Measurements from ENCODE around the gene LATS1. TPM values are rescaled to one million over a fixed set of nuclear protein-coding genes. Genes with fewer than 3 reads are reported as not detected.

Gene LATS1
- total and polyA plus RNA-seq, 9 donors, result 10.7 to 46.0 (median 34.7) TPM

GRCh38 chr6:149734915-149735314 is 17.0 kb upstream of the LATS1 start:
- Histone ChIP-seq H3K27me3 (no peaks in the 10 kb centered on the region), H3K4me1 (ENCODE audit: insufficient read depth) (no peaks in the 10 kb centered on the region), H3K27ac (no peak overlapping the region), H3K36me3 (no peaks in the 10 kb centered on the region), H3K4me3 (no peak overlapping the region), H3K9me3 (no peaks in the 10 kb centered on the region)
- DNase-seq, result no peak
- TF ChIP-seq POLR2A (IDR thresholded peaks at IDR 0.05), result no peak
- TF ChIP-seq, protein P1, sequence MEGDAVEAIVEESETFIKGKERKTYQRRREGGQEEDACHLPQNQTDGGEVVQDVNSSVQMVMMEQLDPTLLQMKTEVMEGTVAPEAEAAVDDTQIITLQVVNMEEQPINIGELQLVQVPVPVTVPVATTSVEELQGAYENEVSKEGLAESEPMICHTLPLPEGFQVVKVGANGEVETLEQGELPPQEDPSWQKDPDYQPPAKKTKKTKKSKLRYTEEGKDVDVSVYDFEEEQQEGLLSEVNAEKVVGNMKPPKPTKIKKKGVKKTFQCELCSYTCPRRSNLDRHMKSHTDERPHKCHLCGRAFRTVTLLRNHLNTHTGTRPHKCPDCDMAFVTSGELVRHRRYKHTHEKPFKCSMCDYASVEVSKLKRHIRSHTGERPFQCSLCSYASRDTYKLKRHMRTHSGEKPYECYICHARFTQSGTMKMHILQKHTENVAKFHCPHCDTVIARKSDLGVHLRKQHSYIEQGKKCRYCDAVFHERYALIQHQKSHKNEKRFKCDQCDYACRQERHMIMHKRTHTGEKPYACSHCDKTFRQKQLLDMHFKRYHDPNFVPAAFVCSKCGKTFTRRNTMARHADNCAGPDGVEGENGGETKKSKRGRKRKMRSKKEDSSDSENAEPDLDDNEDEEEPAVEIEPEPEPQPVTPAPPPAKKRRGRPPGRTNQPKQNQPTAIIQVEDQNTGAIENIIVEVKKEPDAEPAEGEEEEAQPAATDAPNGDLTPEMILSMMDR (IDR thresholded peaks at IDR 0.05), result no peak
- no peak for TF ChIP-seq EP300 (IDR thresholded peaks at IDR 0.05)
- intact Hi-C loops (cut with DNase I), result no loop called here
- 95 to 97% (median 95%) methylated on average over 1 of the region's 1 CpG for WGBS, 3 donors

- no peak overlapping the region for H3K27ac ChIP-seq
- H3K4me1 ChIP-seq (ENCODE audit: insufficient read depth), result no peaks in the 10 kb centered on the region
- no peaks in the 10 kb centered on the region for H3K36me3 ChIP-seq
- H3K9me3 ChIP-seq, result no peaks in the 10 kb centered on the region
- TF ChIP-seq, protein P1 (IDR thresholded peaks at IDR 0.05), result no peak
- TF ChIP-seq POLR2A (IDR thresholded peaks at IDR 0.05), result no peak
- H3K4me3 ChIP-seq, result no peak overlapping the region
- no peaks in the 10 kb centered on the region for H3K27me3 ChIP-seq
- intact Hi-C loops (cut with DNase I), result no loop called here
- WGBS, 3 donors, result 90 to 97% (median 91%) methylated on average over 2 of the region's 2 CpGs
- no peak for DNase-seq
Measured at GRCh38 chr6:149733089-149733720, 15.3 kb upstream of the LATS1 start.

DNA sequence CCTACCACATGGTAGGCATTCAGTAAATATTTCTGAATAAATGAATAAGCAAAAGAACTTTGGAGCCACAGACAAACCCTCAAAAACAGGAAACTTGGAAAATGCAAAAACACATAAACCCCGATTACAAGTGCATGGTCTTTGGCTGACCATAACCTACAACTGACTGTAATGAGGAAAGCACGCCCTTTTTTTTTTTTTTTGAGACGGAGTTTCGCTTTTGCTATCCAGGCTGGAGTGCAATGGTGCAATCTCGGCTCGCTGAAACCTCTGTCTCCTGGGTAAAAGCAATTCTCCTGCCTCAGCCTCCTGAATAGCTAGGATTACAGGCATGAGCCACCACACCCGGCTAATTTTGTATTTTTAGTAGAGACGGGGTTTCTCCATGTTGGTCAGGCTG is 11.9 kb upstream of the LATS1 start:
- no peaks in the 10 kb centered on the region for H3K27me3 ChIP-seq
- no peaks in the 10 kb centered on the region for H3K4me1 ChIP-seq (ENCODE audit: insufficient read depth)
- H3K36me3 ChIP-seq, result no peaks in the 10 kb centered on the region
- 97 to 98% (median 98%) methylated on average over 8 of the region's 8 CpGs for WGBS, 3 donors
- intact Hi-C loops (cut with DNase I), result no loop called here
- no peak overlapping the region for H3K4me3 ChIP-seq
- DNase-seq, result no peak
- TF ChIP-seq POLR2A (IDR thresholded peaks at IDR 0.05) (no peak), EP300 (IDR thresholded peaks at IDR 0.05) (no peak)
- TF ChIP-seq, protein P1 (IDR thresholded peaks at IDR 0.05), result no peak
- H3K27ac ChIP-seq, result no peak overlapping the region
- no peaks in the 10 kb centered on the region for H3K9me3 ChIP-seq

DNA sequence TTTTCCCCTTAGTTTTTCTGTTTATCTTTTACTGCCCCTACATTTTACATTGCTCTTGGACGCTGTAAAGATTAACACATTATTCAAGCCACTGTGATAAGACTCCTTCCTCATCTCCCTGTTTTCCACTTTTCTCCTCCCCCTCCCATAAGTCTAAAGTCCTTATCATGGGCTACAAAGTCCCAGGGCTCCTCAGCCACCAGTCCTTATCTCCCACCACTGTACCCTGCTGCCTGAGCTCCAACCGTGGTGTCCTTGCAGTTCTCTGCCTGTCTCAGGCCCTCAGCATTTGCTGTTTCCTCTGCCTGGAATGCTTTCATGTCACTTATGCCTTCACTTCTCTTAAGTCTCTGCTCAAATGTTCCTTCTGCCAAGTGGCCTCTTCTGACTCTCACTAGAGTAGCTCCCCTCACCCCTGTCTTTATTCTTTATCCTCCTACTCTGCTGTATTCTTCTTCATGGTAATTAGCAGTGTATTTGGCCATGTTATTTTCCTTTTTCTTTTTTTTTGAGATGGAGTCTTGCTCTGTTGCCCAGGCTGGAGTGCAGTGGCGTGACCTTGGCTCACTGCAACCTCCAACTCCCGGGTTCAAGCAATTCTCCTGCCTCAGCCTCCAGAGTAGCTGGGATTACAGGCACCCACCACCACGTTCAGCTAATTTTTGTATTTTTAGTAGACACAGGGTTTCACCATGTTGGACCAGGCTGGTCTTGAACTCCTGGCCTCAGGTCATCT is 10.8 kb upstream of the LATS1 start:
- Histone ChIP-seq H3K9me3 (no peaks in the 10 kb centered on the region), H3K27me3 (no peaks in the 10 kb centered on the region), H3K4me3 (no peak overlapping the region), H3K27ac (no peak overlapping the region), H3K36me3 (no peaks in the 10 kb centered on the region), H3K4me1 (ENCODE audit: insufficient read depth) (no peaks in the 10 kb centered on the region)
- TF ChIP-seq, protein P1 (IDR thresholded peaks at IDR 0.05), result no peak
- TF ChIP-seq POLR2A (IDR thresholded peaks at IDR 0.05) (no peak), EP300 (IDR thresholded peaks at IDR 0.05) (no peak)
- WGBS, 3 donors, result 83 to 87% (median 86%) methylated on average over 5 of the region's 5 CpGs
- intact Hi-C loops (cut with DNase I), result no loop called here
- no peak for DNase-seq
